GM18520 (cell line): ENCODE measurements around the gene DGKG.

Experiments
- ATAC-seq: cut with Tn5 transposase; IDR thresholded peaks from one replicate; pipeline ENCODE4 v1.9.1; 2021; ENCODE audit not compliant: unreplicated experiment

Gene DGKG

DNA sequence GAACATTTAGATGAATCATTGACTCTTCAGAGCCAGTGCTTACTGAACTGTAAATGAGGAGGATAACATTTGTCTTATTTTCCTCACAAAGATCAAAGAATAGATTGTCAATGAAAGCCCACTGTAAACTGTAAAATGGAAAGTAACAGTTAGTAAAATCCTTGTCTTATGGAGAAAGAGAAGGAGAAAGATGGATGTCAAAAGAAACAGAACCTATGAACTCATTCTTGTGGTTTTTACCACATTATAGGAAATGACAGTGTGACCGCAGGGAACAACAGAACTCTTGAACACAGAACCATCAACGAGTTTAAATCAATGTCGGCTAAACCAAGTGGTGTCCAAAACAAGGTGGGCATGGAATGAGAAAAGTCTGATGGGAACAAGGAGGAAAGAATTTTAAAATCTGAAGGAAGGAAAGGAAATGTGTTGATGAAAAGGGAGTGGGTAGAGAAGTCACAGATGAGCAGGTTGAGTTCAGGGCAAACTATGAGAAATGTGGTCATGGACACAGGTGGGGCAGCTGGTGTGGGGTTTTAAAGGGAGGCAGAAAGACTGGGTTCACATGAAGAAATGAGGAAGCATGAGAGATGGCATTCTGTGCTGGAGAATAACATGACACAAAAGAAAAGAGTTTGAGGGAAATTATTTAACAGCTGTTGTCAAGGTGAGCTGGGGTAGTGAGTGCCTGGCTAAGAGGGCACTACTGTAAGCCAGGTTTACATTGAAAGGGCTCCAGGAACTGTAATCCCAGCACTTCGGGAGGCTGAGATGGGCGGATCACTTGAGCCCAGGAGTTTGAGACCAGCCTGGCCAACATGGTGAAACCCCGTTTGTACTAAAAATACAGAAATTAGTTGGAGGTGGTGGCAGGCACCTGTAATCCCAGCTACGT is 210.7 kb downstream of the DGKG start:
- ATAC-seq, result no peak

DNA sequence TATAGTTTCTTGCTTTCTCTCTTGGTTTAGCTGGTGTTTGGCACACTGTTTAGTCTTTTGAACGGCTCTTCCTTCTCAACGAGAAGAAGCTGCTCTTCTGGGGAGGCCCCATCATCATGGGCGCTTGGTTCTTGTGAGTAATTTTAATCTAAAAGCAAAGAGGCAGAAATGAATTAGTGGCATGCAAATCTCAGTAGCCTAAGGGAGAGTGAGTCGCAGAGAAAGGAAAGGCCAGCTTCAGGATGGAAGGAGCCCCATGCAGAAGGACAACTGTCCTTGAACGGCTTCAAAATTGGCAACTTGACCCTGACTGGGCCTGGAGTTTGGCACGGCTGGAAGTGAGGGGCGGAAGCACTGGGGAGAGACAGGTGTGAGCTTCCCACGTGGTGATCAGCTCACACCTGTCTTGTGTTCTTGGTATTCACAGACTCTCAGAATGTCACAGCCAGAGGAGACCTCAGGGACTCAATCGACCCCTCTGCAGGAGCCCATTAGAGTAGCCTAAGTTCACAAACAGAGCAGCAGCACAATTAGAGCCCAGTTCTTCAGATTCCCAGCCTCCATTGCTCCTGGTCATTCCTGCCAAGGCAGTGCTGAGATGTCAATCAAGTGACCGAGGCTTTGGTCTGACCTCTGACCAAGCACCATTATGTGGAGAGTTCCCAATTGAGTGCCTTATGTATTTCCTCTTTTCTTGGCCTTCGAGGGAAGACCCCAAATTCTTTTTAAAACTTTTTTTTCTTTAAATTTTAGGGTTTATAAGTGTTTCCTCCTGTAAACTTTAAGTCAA is 211.8 kb downstream of the DGKG start:
- ATAC-seq, result no peak

- no peak for ATAC-seq
These were observed 212.6 kb downstream of the DGKG start for GRCh38 chr3:186149319-186149960.

DNA sequence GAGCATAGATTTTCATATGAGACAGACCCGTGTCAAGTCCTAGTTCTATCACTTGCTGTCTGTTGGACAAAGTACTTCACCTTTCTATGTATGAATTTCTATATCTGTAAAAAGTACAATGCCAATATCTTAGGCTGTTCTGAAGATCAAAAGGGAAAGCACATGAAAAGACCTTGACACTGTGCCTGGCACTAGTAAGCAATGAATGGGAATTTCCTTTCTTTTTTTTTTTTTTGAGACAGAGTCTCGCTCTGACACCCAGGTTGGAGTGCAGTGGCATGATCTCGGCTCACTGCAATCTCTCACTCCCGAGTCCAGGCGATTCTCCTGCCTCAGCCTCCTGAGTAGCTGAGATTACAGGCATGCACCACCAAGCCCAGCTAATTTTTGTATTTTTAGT is 217.8 kb downstream of the DGKG start:
- ATAC-seq, result no peak

- no peak for ATAC-seq
These were observed 218.8 kb downstream of the DGKG start for GRCh38 chr3:186143250-186143649.

DNA sequence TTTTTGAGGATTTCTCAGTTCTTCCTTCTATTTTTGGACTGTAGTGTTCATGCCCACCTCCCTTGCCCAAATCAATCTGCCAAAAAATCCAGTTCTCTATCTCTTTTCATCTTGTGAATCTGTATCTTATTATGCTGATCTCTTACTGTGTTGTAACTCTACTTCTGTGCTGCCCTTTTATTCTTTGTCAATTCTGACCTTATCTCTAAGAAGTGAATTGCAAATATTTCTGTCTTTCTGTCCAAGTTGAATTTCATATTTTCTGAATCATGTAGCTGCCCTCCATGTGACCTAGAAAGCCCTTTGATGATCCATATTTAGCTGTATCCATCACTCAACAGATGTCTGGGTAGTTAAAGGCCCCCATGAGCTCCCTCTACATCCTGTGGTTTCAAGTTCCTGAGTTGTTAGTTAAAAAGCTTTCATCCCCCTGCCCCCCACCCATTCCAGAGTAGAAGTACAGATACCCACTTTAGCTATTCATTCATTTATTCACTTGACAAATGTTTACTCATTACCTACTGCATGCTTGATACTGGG is 219.6 kb downstream of the DGKG start:
- no peak for ATAC-seq

- ATAC-seq, result no peak
These were observed 220.2 kb downstream of the DGKG start for GRCh38 chr3:186141790-186142189.

DNA sequence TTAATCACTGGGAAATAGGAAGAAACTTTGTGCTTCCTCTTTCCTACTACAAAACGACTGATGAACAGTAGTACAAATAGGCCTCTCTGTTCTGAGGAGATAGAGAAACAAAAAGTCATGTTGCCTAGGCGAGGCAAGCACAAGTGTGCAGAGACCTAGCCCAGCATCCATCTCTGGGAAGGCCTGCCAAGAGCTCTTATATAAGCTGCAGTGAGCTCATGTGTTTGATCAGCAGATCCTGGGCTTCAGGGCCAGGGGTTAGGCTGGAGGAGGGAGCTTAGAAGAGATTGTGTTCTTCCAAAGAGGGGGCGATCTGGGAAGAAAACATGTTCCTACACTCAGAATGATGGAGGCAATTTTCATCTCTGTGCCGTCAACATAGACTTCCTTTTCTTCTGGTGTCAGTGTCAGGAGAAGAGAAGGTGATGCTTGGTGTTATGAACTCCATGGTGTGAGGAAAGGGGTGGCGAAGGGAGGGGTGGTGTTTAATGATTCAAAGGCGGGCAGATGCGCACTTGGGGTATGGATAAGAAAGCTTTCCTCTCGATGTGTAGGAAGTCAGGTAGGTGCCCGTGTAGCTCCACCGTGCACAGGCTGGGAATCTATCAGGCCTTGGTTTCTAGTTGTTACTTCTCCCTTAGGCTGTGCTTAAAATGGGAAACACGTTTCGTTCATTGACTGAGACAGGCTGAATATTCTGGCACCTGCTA is 223.6 kb downstream of the DGKG start:
- no peak for ATAC-seq

DNA sequence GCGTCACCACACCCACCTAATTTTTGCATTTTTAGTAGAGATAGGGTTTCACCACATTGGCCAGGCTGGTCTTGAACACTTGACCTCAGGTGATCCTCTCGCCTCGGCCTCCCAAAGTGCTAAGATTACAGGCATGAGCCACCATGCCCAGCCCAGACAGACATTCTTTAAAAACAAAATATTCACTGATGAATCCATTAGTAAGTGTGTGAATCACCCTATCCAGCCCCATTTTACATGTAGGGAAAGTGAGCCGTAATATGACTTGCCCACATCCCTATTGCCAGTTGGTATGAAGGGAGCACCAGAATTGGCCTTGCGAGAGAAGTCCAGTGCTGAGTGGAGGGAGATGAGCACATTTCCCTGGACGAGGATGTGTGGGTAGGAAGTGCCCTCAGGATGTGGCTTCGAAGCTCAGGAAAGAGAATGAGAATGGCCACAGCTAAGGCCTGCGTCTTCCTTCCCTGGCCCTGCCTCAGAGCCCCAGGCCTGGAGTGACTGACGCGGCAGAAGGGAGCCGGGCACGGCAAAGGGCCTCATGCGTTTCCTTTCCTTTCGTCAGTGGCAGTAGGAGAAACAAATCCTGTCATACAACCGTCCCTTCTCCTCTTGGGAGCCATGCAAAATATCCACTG is 224.9 kb downstream of the DGKG start:
- ATAC-seq, result no peak

DNA sequence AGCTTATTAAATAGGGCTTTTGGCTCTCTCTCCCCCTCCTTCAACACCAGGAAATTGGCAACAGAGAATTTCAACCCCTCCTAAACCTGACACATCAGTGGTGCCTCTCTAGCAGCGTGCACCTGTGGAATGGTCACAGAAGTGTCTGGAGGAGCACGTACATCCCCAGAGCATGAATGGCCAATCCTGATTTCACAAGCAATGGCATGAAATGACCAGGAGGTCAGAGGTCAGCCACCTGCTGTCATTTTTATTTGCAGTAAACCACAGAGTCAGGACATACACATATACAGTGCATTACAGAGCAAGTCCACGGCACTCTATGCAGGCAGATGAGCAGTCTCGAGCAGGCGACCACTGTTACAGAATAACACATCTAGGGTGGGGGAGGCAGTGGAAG is 228.1 kb downstream of the DGKG start:
- no peak for ATAC-seq

- ATAC-seq, result no peak
These were observed 229.5 kb downstream of the DGKG start for GRCh38 chr3:186132487-186132886.

DNA sequence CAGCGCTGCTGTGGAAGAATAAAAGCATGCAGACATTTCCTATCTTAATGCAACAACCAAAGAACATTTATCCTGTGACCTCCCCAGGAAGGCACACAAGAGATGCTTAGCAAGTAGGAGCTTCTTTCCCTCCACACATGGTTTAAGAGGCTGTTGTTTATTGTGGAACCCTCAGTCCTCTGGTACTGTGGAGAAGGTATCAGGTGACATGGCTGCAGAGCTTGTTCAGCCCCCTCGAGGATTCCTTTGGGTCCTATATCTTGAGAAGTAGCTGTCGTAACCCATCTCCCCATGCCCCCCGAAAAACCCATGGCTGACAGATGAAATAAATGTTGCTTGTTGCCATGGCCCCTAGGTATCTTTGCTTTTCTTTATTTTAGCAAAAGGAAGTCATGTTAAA is 232.8 kb downstream of the DGKG start:
- ATAC-seq, result no peak

- no peak for ATAC-seq
These were observed 233.9 kb downstream of the DGKG start for GRCh38 chr3:186128158-186128557.

- no peak for ATAC-seq
These were observed 234.6 kb downstream of the DGKG start for GRCh38 chr3:186127463-186127862.

DNA sequence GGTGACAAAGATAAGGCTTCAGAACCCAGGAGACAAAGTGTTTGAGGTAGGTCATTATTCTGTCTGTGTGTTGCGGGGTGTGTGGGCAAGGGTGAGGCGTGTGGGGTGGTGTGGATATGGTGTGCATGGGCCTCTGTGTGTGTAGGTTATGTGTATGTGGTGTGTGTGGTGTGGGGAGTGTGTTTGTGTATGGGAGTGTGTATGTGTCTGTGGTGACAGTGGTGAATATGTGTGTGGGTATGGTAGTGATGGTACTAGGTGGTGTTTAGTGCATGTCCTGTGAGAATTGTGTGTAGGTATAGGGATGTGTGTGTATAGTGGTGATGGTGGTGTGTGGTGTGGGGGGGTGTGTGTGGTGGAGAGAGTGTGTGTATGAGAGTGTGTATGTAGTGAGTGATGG is 236.9 kb downstream of the DGKG start:
- ATAC-seq, result no peak

DNA sequence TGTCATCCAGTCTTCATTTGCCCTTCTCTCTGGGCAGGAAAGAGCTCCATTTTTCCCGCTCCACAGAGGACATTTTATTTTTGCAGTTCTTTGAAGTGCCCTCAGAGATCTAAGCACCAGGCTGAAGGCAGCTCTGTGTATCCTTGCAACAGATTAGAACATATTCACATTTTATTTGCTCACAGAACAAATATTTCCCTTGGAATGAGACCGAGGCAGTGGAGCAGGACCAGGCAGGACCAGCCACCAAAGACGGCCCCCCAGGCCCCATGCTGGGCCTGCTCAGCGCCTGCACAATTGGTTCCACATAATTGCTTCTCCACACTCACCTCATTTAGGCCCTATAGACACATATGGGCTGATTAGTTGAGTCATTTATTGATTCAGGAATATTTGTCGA is 237.4 kb downstream of the DGKG start:
- no peak for ATAC-seq

- no peak for ATAC-seq
These were observed 239.0 kb downstream of the DGKG start for GRCh38 chr3:186123012-186123411.

GRCh38 chr3:186121968-186122367 is 240.1 kb downstream of the DGKG start:
- no peak for ATAC-seq

DNA sequence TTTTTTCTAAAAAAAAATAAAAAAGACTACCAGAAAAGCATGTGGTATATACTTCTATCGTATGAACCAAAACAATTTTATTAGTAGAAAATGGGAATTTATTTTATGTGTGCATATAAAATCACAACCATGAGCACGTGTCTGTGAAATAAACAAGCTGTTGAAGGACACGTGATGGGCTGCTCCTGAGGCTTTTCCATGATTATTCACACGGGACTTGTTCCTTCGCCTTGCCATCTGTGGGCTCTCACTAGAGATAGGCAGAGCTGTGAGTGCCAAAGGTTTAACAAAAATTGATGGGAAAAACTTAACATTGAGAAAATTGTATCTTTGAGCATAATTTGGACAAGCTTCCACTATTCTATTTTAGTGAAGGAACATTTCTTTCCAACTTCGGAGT is 240.8 kb downstream of the DGKG start:
- no peak for ATAC-seq

GRCh38 chr3:186119499-186119898 is 242.5 kb downstream of the DGKG start:
- ATAC-seq, result no peak
